OCI-LY7 (cell line): ENCODE results near the gene E2F2. TPM values are rescaled to one million over a fixed set of nuclear protein-coding genes. Genes with fewer than 3 reads are reported as not detected.

ENCODE experiments used
- BruUV-seq: library from RNA; stranded (reverse); fragments of 400-500 nt; replicated peaks from 2 replicates; lab custom pipeline; 2021; lab: Mats Ljungman, UMichigan
- CTCF ChIA-PET: fragments of 300-600 bp; sonication (Branson Sonifier 250); formaldehyde crosslinking; loops from one replicate; lab custom pipeline; 2022; ENCODE audit warnings: antibody characterized with exemption; ENCODE audit not compliant: unreplicated experiment; lab: Charles Lee
- POLR2A ChIA-PET: fragments of 300-600 bp; sonication (Branson Sonifier 250); formaldehyde crosslinking; loops from one replicate; lab custom pipeline; 2022; ENCODE audit warnings: antibody characterized with exemption; lab: Charles Lee
- DNase-seq: peaks from one replicate; pipeline ENCODE4 v3.0.0-alpha.2; 2015; ENCODE audit warnings: low spot score
- H2AFZ ChIP-seq: fragments of 200-600 bp; sonication (generic), shearing (Covaris generic); 2 replicates; pipeline ENCODE4 v1.6.1; 2014; ENCODE audit warnings: mild to moderate bottlenecking, antibody characterized with exemption, low read length, moderate library complexity
- H3K27ac ChIP-seq: fragments of 200-600 bp; sonication (generic); 2 replicates; pipeline ENCODE4 v1.5.1; 2014; ENCODE audit warnings: mixed run types, low read depth, mild to moderate bottlenecking, moderate library complexity, low read length, inconsistent platforms; ENCODE audit not compliant: poor library complexity, severe bottlenecking
- H3K36me3 ChIP-seq: fragments of 200-600 bp; sonication (generic); 2 replicates; pipeline ENCODE4 v1.6.1; 2014; ENCODE audit warnings: mild to moderate bottlenecking, antibody characterized with exemption, low read length, moderate library complexity, mixed read lengths; ENCODE audit not compliant: insufficient read depth
- H3K4me1 ChIP-seq: fragments of 200-600 bp; sonication (generic); 2 replicates; pipeline ENCODE4 v1.5.1; 2014; ENCODE audit warnings: mild to moderate bottlenecking, low read length; ENCODE audit not compliant: insufficient read depth, poor library complexity, severe bottlenecking
- H3K4me2 ChIP-seq: fragments of 200-600 bp; sonication (generic); 2 replicates; pipeline ENCODE4 v1.6.1; 2014; ENCODE audit warnings: mild to moderate bottlenecking, low read length
- H3K4me3 ChIP-seq: fragments of 200-600 bp; sonication (generic); 2 replicates; pipeline ENCODE4 v1.5.1; 2014; ENCODE audit warnings: mild to moderate bottlenecking, low read depth, low read length; ENCODE audit not compliant: poor library complexity, severe bottlenecking
- H3K79me2 ChIP-seq: fragments of 200-600 bp; sonication (generic); 2 replicates; pipeline ENCODE4 v1.6.1; 2016; ENCODE audit warnings: low read depth, mild to moderate bottlenecking, low read length, moderate library complexity, mixed read lengths; ENCODE audit not compliant: insufficient read depth
- H3K9me2 ChIP-seq: fragments of 200-600 bp; sonication (generic); 2 replicates; pipeline ENCODE4 v1.6.1; 2016; ENCODE audit warnings: mild to moderate bottlenecking, low read length, mixed read lengths; ENCODE audit not compliant: insufficient read depth
- H3K9me3 ChIP-seq: fragments of 200-600 bp; sonication (generic); 2 replicates; pipeline ENCODE4 v1.6.1; 2014; ENCODE audit warnings: mild to moderate bottlenecking, mixed run types, low read length, mixed read lengths
- H4K20me1 ChIP-seq: fragments of 200-600 bp; sonication (generic); 2 replicates; pipeline ENCODE4 v1.6.1; 2014; ENCODE audit warnings: mild to moderate bottlenecking, antibody characterized with exemption, low read length, moderate library complexity, mixed read lengths; ENCODE audit not compliant: insufficient read depth
- CTCF ChIP-seq: fragments of 200-600 bp; sonication (generic); conservative IDR thresholded peaks from 2 replicates; pipeline ENCODE4 v1.5.1; 2014; ENCODE audit warnings: mild to moderate bottlenecking, antibody characterized with exemption, low read length, moderate library complexity, mixed read lengths
- EZH2phosphoT487 ChIP-seq: fragments of 200-600 bp; sonication (generic); IDR thresholded peaks from 2 replicates; pipeline ENCODE4 v1.6.1; 2018; ENCODE audit warnings: low read depth, borderline replicate concordance, mild to moderate bottlenecking, mixed run types, antibody characterized with exemption, low read length, moderate library complexity, mixed read lengths
- intact Hi-C: fragments of 100-400 bp; cut with micrococcal nuclease; formaldehyde crosslinking; loops from one replicate; pipeline ENCODE4 v1.10.0; 2022; ENCODE audit not compliant: unreplicated experiment
- total RNA-seq, 2 experiments: library from RNA; depleted of rRNA in 1 of 2; stranded (reverse); fragments of >200 nt in 1 of 2; shearing (Covaris generic) in 1 of 2; gene quantifications; 2 replicates each; pipeline ENCODE4 v1.2.3, GENCODE V29; 2014 to 2022

Gene E2F2
- total RNA-seq, 2 experiments from 2014 or later: 203 to 212 TPM

- intact Hi-C loops: loop anchor here (1.0 kb wide), 2 partner anchors 17 to 34 kb away; no protein-coding TSS in a partner anchor
- Histone ChIP-seq H3K4me2 (peak overlapping the region; percentile 93), H3K36me3 (peaks cover 28% of the 10 kb centered on the region), H3K27ac (peak overlapping the region; percentile 97), H4K20me1 (peaks cover 18% of the 10 kb centered on the region), H3K4me3 (peak overlapping the region; percentile 94), H2AFZ (no peak overlapping the region), H3K9me2 (no peaks in the 10 kb centered on the region), H3K9me3 (no peaks in the 10 kb centered on the region), H3K4me1 (peaks cover 68% of the 10 kb centered on the region), H3K79me2 (peaks cover 56% of the 10 kb centered on the region)
- ChIA-PET CTCF (interaction anchor here (1.7 kb wide), 1 partner anchor 78 kb away, joined by 5 read pairs; no protein-coding TSS in a partner anchor), POLR2A (interaction anchor here (0.6 to 12.1 kb wide), 22 partner anchors 8 to 109 kb away, joined by 3 to 259 read pairs (median 10); partner anchors contain the start of gene E2F2)
- peak; percentile 78 for DNase-seq
- TF ChIP-seq CTCF (no peak), EZH2phosphoT487 (no peak)
- BruUV-seq: no TSS peak
These were observed 25.8 kb upstream of the E2F2 start for GRCh38 chr1:23556635-23557470.

- no TSS peak for BruUV-seq
- Histone ChIP-seq H3K36me3 (peaks cover 28% of the 10 kb centered on the region), H2AFZ (no peak overlapping the region), H4K20me1 (peaks cover 18% of the 10 kb centered on the region), H3K79me2 (peaks cover 53% of the 10 kb centered on the region), H3K9me3 (no peaks in the 10 kb centered on the region), H3K9me2 (no peaks in the 10 kb centered on the region), H3K4me3 (peak overlapping the region; percentile 94), H3K4me1 (peaks cover 68% of the 10 kb centered on the region), H3K4me2 (peak overlapping the region; percentile 93), H3K27ac (peak overlapping the region; percentile 97)
- TF ChIP-seq CTCF (no peak), EZH2phosphoT487 (no peak)
- DNase-seq: peak; percentile 85
- ChIA-PET CTCF (interaction anchor here (0.6 to 1.7 kb wide), 2 partner anchors 72 to 79 kb away, joined by 3 to 5 read pairs; no protein-coding TSS in a partner anchor), POLR2A (interaction anchor here (0.6 to 12.1 kb wide), 24 partner anchors 8 to 92 kb away, joined by 3 to 259 read pairs (median 6); partner anchors contain the start of gene E2F2)
- intact Hi-C loops: loop anchor here (1.0 to 2.0 kb wide), 2 partner anchors 35 to 79 kb away; no protein-coding TSS in a partner anchor
These were observed 25.1 kb upstream of the E2F2 start for GRCh38 chr1:23555986-23556634.
